ENCODE results near the gene CPA5.

CPA5 gene

DNA sequence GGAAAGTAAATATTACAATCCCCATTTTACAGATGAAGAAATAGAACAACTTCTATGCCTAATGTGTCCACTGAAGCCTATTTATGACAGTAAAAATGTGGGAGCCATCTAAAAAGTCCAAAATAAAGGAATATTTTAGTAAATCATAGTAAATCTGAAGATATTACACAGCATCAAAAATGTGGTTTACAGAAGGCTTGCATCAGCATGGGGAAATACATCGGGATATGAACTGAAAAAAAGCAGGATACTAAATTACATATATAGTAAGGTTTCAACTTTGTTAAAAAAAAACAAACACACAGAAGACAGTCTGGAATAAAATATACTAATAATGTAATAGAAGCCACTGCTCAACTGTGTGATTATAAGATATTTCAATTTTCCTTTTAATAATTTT is 56.5 kb downstream of the CPA5 start:
- DNase-seq: no peak

DNA sequence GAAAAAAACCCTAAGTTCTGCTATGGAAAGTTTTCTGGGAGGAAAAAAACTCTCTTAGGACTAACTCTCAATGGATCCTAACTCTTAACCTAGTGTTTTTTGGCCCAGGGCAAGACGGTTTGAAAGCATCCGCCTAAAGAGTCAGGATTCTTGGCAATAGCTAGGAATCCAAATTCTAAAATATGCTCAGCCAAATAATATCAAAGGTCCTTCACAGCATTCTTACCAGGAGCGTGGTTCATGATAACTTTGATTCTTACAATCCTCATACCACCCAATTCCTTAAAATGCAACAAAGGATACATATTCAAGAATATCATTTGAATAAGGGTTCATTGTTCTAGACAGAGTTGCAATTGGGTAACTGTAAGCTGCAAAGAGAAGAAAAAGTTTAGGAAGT is 57.0 kb downstream of the CPA5 start:
- no peak for DNase-seq

DNA sequence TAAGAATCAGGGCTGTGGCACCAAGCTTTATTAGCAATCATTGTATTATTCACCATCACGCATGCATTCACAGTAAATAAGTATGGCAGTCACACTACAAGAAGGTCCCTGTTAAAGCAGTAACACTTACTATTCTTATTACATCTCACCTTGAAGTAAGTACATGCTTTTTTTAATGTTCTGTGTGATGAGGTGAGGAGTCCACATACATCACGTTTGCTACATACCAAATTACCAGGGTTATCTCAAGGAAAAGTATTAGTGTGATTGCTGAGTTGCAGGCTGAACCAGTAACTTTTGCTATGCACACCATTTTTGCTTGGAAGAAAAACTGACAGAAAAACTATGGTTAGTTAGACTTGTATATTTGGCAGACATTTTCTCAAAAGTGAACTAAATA is 60.4 kb downstream of the CPA5 start:
- no peak for DNase-seq

DNA sequence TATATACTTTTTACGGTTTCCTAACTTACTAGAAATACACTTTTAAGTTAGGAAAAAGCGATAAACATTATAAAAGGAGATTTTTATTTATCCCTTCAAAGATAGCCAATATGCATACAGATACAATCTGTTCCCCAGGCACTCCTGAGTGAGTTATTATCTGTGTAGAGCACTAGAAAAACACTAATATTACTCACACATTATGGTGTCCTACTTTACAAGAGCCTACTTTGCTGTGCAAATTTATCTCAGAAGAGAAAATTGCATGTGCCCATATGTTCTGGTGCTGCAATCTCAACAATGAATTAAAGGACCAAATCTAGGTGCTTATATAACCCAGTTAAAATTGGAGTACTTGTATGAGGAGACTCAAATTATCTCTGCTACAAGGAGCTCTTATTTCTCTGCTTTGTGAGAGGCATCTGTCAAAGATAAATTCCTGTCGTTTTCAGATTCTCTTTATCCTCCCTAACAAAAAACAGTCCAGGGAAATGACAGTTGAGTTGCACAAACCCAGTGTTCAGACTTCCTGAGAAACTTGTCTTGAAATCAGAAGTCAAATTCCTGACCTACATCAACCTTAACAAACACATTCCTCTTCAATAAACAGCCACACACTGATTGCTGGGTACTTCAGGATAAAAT is 64.6 kb downstream of the CPA5 start:
- DNase-seq: no peak

DNA sequence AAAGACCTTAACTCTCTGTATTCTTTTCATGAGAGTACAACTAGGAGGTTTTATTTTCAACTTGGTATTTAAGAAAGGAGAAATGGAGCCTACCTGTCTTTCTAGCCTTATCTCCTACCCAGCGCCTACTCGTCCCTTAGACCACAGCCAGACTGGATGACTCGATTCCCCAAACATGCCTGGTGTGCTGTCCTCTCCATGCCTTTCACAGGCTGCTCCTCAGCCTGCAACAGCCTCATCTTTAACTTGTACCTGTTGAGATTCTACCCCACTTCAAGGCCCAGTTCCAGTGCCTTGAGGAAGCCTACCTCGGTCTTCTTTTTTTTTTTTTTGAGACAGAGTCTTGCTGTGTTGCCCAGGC is 65.1 kb downstream of the CPA5 start:
- DNase-seq: no peak

DNA sequence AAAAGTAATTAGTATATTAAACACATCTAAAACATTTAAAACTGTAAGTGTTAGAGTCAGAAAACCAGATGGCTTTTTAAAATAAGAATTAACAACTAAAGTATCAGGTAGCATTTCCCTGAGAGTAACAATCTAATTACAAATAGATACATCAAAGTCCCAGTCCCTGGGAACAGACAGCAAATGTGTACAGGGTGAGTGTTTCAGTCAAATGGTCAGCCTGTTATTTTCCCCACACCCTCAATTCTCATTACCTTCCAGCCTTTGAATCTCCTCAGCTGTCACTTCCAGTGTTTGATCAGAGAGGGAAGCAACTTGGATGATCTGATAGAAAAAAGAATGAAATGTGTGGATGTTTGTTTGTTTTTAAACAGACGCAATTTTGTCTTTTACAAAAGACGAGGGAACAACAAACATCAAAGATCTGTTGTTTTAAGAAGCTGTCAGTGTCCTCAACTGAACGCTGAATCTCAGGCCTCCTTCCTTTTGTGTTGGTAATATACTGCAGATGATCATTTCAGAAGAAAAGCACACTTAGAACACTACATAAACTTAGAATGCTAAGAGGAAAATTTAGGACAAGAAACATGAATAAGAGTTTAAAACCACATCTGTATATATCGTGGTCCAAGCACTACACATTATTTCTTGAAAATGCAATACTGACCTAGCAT is 66.4 kb downstream of the CPA5 start:
- DNase-seq: no peak

DNA sequence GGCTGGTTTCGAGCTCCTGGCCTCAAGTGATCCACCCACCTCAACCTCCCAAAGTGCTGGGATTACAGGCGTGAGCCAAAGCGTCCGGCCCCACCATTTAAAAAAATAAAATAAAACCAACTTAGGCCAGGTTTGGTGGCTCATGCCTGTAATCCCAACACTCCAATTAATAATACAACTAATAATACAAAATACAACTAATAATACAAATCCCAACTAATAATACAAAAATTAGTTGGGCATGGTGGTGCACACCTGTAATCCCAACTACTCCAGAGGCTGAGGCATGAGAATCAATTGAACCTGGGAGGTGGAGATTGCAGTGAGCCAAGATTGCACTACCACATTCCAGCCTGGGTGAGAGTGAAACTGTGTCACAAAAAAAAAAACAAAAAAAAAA is 68.6 kb downstream of the CPA5 start:
- DNase-seq: no peak

DNA sequence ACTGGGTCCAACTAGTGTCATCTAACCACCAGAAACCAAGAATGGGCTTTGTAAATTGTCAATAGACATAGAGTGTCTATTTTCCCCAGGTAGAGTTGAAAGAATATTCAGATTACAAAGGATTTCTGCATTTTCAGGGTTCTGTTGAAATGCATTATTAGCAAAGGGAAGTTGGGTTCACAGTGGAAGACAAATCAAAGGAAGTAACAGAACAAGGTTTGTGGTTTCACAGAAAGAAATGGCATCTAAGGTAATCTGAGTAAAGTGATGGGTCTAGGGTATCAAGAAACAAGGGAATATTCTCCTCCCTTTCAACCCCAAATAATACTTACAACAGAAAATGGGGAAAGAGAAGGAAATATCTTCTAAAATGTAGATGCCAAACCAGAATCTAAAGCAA is 70.4 kb downstream of the CPA5 start:
- no peak for DNase-seq

DNA sequence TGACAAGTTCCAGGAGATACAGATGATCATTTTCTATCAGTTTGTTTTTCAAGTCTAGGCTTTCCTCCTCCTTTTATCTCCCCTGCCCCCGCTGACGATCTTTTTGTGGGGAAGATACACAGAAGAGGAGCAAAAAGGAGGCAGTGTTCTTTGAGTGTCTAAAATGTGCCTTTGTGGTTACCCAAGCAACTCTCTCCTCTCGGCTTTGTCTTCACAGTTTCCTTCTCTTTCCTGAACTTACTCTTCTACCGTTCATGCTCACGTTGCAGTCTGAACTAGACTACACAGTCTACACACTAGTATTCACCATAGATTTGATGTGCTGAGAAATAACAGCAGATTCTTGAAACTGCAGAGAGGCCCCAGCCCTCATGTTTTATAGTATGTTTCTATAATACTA is 72.6 kb downstream of the CPA5 start:
- no peak for DNase-seq

DNA sequence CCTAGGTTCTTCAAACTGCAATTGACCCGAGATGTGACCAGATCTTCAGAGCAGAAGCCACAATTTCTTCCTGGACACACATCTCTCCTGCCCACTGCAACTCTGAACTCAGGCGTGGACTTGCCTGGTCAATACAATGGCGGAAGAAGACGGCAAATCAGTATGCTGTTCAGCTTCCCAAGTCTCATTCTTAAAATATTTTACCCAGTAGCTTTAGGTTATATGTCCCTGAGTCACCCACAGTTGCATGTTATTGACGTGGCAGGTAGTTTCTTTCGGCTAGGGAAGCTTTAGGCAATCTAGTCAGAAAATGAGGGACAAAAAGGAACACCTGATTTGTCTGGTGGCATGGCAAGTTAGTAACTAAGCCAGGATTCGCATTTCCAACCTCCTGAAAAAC is 73.7 kb downstream of the CPA5 start:
- DNase-seq: no peak

Data from SIG-M5 (cell line).